Fibroblast of the conjunctiva (primary cell): ENCODE results near the gene GRK5.

Source experiments
- DNase-seq: peaks from one replicate; pipeline ENCODE4 v3.0.0-alpha.2; 2010; ENCODE audit warnings: low read depth

GRK5 gene

GRCh38 chr10:119444866-119445265 is 237.5 kb downstream of the GRK5 start:
- DNase-seq, result no peak

GRCh38 chr10:119445311-119445934 is 238.1 kb downstream of the GRK5 start:
- peak; percentile 67 for DNase-seq

DNA sequence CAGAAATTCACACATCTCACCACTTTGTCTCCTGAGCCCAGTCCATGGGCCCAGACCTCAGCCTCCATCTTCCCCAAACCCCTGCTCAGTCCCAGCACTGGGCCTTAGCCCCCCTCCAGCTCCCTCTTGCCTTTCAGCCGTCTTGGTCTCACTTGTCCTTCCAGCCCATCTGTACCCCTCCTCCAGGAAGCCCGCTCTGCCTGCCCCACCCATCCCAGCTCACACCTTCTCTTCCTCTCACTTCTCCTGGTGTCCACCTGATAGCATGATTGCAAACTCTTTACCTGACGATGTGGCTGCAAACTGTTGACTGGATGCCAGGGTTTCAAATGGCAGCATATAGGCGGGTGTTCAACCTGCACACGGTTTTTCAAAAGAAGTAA is 238.6 kb downstream of the GRK5 start:
- no peak for DNase-seq

- no peak for DNase-seq
These were observed 239.3 kb downstream of the GRK5 start for GRCh38 chr10:119446441-119447277.

- DNase-seq, result no peak
These were observed 240.1 kb downstream of the GRK5 start for GRCh38 chr10:119447421-119447820.

DNA sequence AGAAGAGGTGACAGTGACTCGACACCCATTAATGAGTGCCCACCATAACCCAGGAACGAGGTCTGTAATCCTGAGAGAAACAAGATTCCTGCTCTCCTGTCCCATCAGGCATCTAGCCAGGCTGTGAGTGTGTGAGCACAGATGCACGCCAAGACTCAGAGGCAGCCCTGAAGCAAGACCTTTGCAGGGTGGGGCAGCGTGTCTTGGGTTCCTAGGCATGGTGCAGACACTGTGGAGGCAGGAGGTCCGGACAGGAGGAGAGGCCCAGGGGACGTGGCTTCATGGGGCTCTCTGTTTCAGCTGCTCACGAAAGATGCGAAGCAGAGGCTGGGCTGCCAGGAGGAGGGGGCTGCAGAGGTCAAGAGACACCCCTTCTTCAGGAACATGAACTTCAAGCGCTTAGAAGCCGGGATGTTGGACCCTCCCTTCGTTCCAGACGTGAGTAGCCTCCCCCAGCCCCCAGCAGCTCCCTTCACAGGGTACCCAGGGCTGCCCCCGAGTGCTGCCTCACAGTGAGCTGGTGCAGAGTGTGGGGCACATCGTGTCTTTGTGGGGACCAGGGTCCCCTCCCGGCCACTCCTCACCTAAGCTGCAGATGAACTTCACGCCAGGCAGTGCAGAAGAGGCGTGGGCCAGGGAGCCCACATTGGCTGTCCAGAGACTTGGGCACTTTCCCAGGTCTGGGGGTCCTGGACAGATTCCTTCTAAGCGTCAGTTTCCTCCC is 240.6 kb downstream of the GRK5 start:
- DNase-seq, result no peak

- DNase-seq, result no peak
These were observed 241.5 kb downstream of the GRK5 start for GRCh38 chr10:119448628-119449584.

DNA sequence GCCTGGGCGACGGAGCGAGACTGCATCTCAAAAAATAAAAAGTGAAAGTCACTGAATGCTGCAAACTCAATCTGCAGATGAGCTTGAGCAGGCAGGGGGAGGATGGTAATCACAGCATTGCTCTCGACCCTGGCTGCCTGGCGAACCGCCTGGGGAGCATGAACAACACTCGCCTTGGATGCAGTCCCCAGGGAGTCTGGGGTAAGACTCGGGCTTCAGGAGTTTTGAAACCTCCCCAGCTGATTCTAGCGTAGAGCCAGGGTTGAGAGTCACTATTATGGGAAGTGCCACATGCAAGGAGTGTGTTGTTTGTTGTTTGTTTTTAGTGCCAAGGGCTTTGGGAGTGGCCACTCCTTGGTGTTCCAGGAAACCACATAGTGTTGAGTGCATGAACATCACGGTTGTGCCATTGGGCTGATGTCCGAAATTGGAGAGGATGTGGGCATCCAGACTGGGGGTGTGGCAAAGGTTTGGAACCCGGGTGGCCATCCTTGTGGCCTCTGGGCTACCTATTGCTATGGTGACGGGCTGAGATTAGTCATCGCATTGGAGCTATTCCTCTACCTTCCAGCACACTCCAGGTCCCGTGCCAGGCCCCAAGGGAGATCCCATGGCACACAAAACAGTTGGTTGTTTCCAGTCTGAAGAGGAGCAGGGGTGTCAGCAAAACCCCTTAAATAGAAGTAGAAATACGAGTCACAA is 242.5 kb downstream of the GRK5 start:
- peak; percentile 85 for DNase-seq

- DNase-seq, result no peak
These were observed 243.4 kb downstream of the GRK5 start for GRCh38 chr10:119450606-119451299.

DNA sequence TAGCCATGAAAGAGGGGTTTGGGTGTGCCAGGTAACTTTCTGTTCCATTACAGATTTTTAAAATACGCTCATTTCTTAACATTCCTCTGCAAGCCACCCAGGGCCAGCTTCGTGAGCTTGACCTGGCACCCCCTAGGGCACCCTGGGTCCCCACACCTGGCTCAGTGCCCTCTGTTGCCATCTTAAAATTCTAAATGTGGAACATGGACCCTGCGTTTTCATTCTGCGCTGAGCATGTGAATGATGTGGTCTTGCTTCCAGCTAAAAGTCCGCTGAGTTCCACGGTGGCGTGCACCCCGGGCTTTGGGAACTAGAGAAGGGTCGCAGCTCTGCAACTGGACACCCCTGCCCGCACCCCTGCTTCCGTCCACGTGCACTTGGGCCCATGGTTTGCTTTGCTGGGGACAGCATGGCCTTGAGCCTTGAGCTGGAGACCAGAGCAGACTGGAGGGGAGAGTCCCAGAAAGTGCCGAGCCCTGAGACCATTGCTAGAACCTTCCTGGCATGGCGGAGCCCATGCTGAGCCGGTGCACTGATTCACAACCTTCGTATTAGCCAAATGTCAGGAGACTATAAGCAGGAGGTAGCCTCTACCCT is 244.0 kb downstream of the GRK5 start:
- DNase-seq, result no peak

DNA sequence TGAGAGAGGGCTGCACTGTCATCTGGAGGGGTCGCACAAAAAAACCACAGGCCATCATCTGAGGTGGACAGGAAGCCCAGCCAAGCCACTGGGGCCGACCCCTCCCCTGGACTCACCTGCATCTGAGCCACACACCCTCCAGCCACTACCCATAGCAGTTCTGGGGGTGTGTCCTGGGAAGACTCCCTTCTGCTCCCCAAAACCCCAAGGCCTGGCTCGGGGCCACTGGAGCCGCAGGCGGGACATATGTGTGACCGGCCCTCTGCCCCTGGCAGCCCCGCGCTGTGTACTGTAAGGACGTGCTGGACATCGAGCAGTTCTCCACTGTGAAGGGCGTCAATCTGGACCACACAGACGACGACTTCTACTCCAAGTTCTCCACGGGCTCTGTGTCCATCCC is 245.0 kb downstream of the GRK5 start:
- no peak for DNase-seq

- DNase-seq, result no peak
These were observed 245.9 kb downstream of the GRK5 start for GRCh38 chr10:119453313-119453712.

- DNase-seq, result no peak
These were observed 246.9 kb downstream of the GRK5 start for GRCh38 chr10:119454316-119454715.

DNA sequence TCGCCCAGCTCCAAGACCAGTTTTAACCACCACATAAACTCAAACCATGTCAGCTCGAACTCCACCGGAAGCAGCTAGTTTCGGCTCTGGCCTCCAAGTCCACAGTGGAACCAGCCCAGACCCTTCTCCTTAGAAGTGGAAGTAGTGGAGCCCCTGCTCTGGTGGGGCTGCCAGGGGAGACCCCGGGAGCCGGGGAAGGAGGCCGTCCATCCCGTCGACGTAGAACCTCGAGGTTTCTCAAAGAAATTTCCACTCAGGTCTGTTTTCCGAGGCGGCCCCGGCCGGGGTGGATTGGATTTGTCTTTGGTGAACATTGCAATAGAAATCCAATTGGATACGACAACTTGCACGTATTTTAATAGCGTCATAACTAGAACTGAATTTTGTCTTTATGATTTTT is 247.6 kb downstream of the GRK5 start:
- DNase-seq, result no peak

- no peak for DNase-seq
These were observed 248.5 kb downstream of the GRK5 start for GRCh38 chr10:119455609-119456434.

- no peak for DNase-seq
These were observed 249.1 kb downstream of the GRK5 start for GRCh38 chr10:119456435-119456810.

- no peak for DNase-seq
These were observed 250.8 kb downstream of the GRK5 start for GRCh38 chr10:119457966-119458766.

- DNase-seq, result no peak
These were observed 252.4 kb downstream of the GRK5 start for GRCh38 chr10:119459681-119460340.
